Glomerular visceral epithelial cell (primary cell): ENCODE results near the gene WDR59.
"Not testable (repeated sequence)": the region's sequence is repeated elsewhere in the genome, so short reads cannot be mapped to it uniquely, and the experiment has no call there.

Experiments
- DNase-seq: peaks from one replicate; pipeline ENCODE4 v3.0.0-alpha.2; 2016; ENCODE audit errors: extremely low spot score

The WDR59 gene

DNA sequence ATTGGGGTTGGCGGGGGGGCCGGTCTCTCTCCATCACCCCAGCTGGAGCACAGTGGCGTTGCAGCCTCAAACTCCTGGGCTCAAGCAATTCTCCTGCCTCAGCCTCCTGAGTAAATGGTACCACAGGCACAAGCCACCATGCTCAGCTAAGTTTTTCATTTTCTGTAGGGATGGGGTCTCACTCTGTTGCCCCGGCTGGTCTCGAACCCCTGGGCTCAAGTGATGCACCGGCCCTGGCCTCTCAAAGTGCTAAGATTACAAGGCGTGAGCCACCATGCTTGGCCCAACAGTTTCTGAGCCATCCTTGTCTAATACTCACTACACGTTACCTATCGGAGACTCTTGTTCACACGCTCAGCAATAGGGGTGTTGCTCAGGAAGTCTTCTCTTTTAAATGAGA lies 11.6 kb downstream of the WDR59 start:
- DNase-seq: no peak

- no peak for DNase-seq
Measured at GRCh38 chr16:74954763-74955162, 30.2 kb downstream of the WDR59 start.

DNA sequence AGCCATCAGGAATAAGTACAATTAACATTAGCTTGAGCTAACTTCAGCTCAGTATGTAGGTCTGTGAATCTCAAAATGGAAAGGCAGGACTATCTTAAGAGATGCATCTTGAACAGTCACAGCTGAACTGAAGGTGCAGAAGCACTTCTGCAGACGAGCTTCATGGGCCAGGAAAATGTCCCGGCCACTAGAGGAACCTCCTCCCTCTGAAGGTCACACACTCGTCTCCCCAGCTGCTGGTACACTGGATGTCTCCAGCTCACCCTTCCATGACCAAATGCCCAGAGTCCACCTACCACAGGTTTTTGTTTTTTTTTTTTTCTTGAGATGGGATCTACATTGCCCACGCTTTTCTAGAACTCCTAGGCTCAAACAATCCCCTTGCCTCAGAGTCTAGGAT lies 33.2 kb downstream of the WDR59 start:
- DNase-seq: no peak

- DNase-seq: no peak
Measured at GRCh38 chr16:74951206-74951605, 33.7 kb downstream of the WDR59 start.

GRCh38 chr16:74950511-74950910 lies 34.4 kb downstream of the WDR59 start:
- no peak for DNase-seq

- no peak for DNase-seq
Measured at GRCh38 chr16:74949309-74949708, 35.6 kb downstream of the WDR59 start.

GRCh38 chr16:74944466-74944865 lies 40.5 kb downstream of the WDR59 start:
- no peak for DNase-seq

DNA sequence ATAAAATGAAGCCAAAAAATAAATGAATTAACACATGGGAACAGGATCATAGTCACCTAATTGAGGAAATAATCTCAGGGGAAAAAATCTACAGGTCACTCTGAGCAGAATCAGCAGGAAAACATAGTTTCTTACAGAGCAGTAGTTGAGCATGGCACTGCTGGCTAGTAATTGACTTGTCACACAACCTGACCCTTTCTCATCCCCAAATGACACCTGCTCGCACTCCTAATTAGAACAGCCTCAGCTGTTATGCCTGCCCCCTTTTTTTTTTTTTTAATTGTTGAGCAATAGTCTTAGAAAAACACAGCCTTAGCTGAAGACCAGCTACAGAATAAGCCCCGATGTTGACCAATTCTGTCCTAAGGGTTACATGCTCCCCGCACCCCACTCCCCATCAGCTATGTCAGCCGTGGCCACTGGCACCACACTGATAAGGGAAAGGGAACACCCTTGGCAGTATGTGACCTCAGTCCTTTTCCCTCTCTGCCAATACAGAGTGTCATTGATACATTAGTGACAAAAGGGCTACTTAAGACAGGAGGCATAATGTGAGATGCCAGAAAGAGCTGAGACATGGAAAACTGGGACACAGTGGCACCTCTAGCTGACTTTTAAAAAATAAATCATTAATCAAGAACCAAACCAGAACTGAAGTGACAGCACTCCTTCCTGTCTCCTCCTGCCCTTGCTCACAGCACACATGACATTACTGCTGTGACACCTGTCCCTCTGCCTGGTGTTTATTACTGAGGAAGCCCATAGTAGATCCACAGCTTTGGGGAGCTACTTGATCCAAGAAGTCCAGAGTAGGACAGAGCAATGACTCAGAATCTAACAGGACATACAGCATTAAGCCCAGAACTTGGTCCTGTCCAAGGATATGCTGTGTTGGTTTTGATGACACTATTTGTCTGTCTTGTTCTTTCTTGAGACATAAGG lies 41.7 kb downstream of the WDR59 start:
- DNase-seq: no peak

DNA sequence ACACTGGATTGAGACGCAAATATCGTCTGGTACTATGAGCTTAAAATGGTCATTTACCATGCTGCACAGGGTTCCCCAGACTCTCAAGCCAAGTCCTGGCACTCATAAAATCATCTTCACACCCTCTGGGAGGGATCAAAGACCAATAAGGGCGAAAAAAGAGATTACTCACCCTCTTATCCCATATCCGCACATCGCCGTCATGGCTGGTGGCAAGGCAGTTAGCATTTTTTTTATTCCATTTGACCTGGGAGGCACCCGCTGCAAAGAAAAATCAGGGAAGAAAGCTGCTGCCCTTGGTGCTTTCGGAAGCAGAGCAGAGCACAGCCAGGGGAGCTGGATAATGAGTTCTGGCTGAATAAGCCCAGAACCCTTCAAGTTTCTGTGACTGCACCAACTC lies 42.4 kb downstream of the WDR59 start:
- DNase-seq: no peak

DNA sequence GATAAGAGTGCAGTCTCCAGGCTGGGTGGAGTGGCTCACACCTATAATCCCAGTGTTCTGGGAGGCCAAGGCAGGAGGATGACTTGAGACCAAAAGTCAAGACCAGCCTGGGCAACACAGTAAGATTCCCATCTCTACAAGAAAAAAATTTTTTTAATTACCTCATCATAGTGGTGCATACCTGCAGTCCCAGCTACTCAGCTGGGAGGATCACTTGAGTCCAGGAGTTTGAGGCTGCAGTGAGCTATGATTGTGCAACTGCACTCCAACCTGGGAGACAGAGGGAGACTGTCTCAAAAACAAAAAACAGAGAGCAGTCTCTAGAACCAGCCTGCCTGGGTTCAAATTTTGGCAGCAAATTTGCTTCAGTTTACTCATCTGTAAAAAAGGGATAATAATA lies 45.2 kb downstream of the WDR59 start:
- no peak for DNase-seq

DNA sequence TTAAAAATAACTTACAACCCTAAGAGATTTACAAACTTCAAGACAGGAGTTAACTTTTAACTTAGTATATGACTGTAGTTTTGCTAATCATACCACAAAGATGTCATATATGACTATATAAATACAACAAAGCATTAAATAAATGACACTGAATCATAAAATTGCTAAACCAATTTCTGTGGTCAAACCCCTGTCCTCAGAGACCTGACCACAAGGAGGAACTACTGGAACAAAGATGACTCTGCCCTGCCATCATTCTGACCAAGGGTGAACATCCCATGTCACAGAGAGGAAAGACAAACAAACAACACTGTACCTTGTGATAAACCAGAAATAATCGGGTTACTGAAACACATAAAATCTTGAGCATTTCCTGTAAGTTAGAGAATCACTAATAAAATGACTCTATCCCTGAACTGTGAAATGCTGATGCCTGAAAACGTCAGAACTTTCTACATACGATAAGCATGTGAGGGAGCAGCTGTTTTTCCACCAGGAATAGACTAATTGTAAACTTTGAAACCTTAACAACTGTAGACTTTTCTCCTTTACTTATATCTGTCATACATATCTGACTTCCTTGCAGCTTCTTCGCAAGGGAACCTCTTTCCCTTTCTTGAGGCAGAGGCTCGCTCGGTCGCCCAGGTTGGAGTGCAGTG lies 47.9 kb downstream of the WDR59 start:
- peak; percentile 71 for DNase-seq

DNA sequence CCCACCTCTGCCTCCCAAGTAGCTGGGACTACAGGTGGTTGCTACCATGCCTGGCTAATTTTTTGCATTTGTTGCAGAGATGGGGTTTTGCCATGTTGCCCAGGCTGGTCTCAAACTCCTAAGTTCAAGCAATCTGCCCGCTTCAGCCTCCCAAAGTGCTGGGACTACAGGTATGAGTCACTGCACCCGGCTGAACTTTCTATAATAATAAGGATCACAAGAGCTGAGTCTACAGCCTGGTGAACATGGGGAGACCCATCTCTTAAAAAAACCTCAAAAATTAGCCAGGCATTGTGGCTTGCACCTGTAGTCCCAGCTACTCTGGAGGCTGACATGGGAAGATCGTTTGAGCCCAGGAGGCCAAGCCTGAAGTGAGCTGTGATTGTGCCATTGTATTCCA lies 53.5 kb downstream of the WDR59 start:
- DNase-seq: no peak

- DNase-seq: no peak
Measured at GRCh38 chr16:74929636-74930035, 55.3 kb downstream of the WDR59 start.

DNA sequence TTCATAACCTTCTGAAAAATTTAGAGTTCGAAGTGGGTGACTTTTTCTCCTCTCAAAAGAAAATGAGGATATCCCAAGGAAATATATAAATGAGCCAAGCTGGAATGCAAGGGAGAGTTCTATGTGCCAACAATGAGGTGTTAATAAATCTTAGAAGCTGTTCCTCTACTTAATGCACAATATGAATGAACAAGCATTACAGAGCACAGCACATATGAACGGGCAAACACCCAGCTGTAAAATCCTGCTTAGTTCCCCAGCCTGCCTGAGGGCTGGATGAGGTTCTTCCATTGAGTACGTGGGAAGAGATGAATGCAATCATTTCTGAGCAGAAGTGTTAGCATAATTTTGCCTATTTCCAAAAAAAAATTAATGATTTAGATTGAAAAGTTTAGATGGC lies 58.1 kb downstream of the WDR59 start:
- no peak for DNase-seq

DNA sequence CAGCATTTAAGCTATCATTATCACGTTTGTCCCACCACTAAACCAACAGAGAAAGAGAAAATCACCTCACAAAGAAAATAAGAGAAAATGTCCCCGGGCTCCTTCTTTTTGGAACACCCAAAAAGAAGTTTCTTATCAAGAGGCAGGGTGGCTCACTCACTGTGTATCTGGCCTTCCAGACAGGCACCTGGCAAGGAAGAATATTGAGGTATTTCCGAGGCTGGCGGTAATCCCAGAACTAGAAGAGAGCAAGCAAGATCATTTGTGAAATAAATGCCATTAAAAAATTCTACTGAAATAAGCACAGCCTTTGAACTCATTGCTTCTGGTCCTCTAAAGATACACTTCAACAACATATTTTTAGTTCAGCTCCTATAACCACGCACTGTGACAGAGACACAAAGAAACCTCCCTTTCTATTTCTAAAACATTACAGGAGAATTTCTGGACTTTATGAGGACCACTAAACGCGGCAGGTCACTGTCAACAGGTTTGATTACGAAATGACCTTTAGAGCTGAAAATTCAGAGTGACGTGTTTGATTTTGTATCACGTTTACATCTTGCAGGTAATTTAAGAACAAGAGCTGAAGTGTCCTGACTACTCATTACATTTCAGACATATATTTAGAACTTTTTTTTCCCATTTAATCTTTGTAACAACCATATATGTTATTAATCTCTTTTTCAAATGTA lies 61.0 kb downstream of the WDR59 start:
- DNase-seq: no peak

GRCh38 chr16:74922150-74923138 lies 62.5 kb downstream of the WDR59 start:
- DNase-seq: no peak

- DNase-seq: no peak
Measured at GRCh38 chr16:74921051-74921450, 63.9 kb downstream of the WDR59 start.

GRCh38 chr16:74909665-74910064 lies 75.3 kb downstream of the WDR59 start:
- no peak for DNase-seq

DNA sequence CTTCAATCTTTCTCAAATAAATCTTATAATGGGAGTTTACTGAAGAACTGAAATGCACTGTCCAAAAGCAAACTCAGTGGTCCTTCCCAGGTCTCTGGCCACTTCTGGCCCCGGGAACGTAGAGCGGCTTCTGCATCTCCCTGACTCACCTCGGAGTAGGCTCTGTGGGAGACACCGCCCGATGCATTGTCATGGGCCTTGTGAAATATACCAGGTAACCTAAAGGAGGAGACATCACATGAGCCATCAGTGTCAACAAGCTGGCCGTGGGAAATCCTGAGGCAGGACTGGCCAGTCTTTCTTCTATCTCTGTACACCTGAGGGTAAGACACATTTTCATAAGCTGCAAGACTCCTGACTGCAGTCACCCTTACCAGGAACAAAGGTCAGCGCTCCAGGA lies 76.2 kb downstream of the WDR59 start:
- not testable (repeated sequence) for DNase-seq

GRCh38 chr16:74903901-74904678 lies 80.8 kb downstream of the WDR59 start:
- no peak for DNase-seq

DNA sequence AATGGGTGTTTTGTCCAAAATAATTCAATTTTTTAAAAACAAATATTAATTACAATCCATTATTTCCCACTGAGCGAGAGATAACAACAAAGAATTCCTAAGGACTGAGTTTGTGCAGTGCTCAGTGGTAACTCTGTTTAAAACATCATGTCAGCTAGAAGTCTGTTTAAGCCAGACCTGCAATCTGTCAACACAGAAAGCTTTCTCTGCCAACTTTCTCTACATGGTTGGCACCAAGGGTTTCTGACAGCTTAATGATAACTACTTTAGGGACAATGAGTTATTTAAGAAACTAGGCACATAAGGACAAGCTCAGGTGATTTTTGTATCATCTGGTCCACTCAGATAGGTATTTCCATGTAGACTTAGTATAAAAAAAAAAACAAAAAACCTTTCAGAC lies 81.8 kb downstream of the WDR59 start:
- DNase-seq: no peak
